Nephron (organoid): Measurements from ENCODE around the gene MAP2K4.

Experiments used
- H3K27ac Mint-ChIP-seq, 3 experiments: 2 replicates each; pipeline ENCODE4 v1.8.0; 2020; ENCODE audit warnings: mixed read lengths in 3 of 3, mild to moderate bottlenecking in 2 of 3, moderate library complexity in 1 of 3
- H3K27me3 Mint-ChIP-seq: 2 replicates; pipeline ENCODE4 v1.8.0; 2021; ENCODE audit warnings: low read depth, mild to moderate bottlenecking, moderate library complexity, mixed read lengths
- H3K36me3 Mint-ChIP-seq: 2 replicates; pipeline ENCODE4 v1.8.0; 2020; ENCODE audit warnings: low read depth, mixed read lengths
- H3K4me1 Mint-ChIP-seq: 2 replicates; pipeline ENCODE4 v1.8.0; 2020; ENCODE audit warnings: mixed read lengths
- H3K4me3 Mint-ChIP-seq, 3 experiments: 2 replicates each; pipeline ENCODE4 v1.8.0; 2020; ENCODE audit warnings: mild to moderate bottlenecking in 3 of 3, mixed read lengths in 3 of 3, moderate library complexity in 2 of 3
- H3K9me3 Mint-ChIP-seq: 2 replicates; pipeline ENCODE4 v1.8.0; 2020; ENCODE audit warnings: mixed read lengths
- TF ChIP-seq, protein P1 (sequence below), 3 experiments: fragments of 200-600 bp; sonication (generic); IDR thresholded peaks; one replicate each; pipeline ENCODE4 v1.5.0; 2021; ENCODE audit warnings: antibody characterized with exemption in 3 of 3; ENCODE audit not compliant: unreplicated experiment in 3 of 3

Gene MAP2K4

DNA sequence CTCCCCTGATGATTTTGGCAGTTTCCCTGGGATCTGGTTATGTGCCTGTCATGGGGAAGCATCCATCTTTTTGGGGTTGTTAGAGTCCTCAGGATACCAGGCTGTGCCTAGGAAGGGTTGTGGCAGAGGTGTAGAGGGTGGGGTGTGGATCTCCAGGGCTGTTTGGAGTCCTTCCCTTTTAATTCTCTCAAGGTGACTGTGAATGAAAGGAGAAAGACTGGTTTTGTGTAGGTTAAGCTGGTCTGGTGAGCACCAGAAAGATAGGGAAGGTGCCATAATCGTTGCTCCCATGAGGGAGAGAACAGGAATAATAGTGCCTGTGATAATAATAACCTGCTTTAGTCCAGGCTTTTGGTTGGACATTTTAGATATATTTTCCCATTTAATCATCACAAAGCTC, 7.0 kb downstream of the MAP2K4 start:
- no peak overlapping the region for H3K27ac Mint-ChIP-seq
- peaks cover 9% of the 10 kb centered on the region for H3K36me3 Mint-ChIP-seq
- TF ChIP-seq, protein P1, sequence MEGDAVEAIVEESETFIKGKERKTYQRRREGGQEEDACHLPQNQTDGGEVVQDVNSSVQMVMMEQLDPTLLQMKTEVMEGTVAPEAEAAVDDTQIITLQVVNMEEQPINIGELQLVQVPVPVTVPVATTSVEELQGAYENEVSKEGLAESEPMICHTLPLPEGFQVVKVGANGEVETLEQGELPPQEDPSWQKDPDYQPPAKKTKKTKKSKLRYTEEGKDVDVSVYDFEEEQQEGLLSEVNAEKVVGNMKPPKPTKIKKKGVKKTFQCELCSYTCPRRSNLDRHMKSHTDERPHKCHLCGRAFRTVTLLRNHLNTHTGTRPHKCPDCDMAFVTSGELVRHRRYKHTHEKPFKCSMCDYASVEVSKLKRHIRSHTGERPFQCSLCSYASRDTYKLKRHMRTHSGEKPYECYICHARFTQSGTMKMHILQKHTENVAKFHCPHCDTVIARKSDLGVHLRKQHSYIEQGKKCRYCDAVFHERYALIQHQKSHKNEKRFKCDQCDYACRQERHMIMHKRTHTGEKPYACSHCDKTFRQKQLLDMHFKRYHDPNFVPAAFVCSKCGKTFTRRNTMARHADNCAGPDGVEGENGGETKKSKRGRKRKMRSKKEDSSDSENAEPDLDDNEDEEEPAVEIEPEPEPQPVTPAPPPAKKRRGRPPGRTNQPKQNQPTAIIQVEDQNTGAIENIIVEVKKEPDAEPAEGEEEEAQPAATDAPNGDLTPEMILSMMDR (IDR thresholded peaks at IDR 0.05; ENCODE audit: unreplicated experiment in 3 of 3), result no peak

DNA sequence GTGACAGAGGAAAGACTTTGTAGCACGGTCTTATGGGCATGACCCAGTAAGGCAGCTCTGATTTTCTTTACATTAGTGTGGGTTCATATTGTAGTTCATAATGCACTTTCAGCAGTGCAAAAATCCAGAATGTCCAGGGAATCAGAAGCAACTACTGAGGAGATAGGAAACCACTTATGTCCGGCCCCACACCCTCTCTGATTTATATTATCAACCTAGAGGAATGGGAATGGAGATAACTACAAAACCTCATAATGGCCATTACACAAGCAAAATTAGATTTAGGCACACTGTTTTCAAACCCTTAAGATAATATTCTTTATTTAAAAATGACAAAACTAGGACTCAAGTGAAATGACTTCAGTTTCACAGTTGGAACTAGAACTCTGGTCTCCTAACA, 7.9 kb downstream of the MAP2K4 start:
- peaks cover 9% of the 10 kb centered on the region for H3K36me3 Mint-ChIP-seq
- no peaks in the 10 kb centered on the region for H3K27me3 Mint-ChIP-seq
- H3K4me3 Mint-ChIP-seq, result no peak overlapping the region
- peaks cover 13% of the 10 kb centered on the region for H3K4me1 Mint-ChIP-seq
- TF ChIP-seq, protein P1 (IDR thresholded peaks at IDR 0.05; ENCODE audit: unreplicated experiment in 3 of 3), result no peak
- H3K27ac Mint-ChIP-seq, result no peak overlapping the region
- H3K9me3 Mint-ChIP-seq, result no peaks in the 10 kb centered on the region

More for the DNA sequence above, 7.0 kb downstream of the MAP2K4 start:
- no peaks in the 10 kb centered on the region for H3K9me3 Mint-ChIP-seq
- peaks cover 23% of the 10 kb centered on the region for H3K4me1 Mint-ChIP-seq
- no peak overlapping the region for H3K4me3 Mint-ChIP-seq
- H3K27me3 Mint-ChIP-seq, result no peaks in the 10 kb centered on the region

DNA sequence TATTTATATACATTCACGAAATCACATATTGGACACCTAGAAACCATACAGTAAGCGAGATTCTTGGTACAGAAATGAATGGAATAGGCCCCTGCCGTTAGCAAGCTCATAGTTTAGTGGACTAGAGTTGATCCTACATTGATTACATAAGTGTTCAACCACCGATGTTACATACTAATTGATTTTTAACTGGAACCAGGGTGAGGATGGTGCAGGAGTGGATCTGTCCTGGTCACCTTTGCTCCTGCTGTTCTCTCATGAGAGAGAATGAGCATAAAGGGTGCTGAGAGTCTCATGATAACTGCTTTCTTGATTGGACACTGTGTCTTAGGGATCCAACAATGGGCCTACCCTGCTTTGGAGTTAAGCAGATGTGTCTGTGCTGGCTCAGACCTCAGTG, 13.9 kb downstream of the MAP2K4 start:
- no peak overlapping the region for H3K27ac Mint-ChIP-seq
- TF ChIP-seq, protein P1 (IDR thresholded peaks at IDR 0.05; ENCODE audit: unreplicated experiment in 3 of 3), result no peak
- peaks cover 18% of the 10 kb centered on the region for H3K4me1 Mint-ChIP-seq
- no peak overlapping the region for H3K4me3 Mint-ChIP-seq
- no peaks in the 10 kb centered on the region for H3K27me3 Mint-ChIP-seq
- peaks cover 13% of the 10 kb centered on the region for H3K36me3 Mint-ChIP-seq
- H3K9me3 Mint-ChIP-seq, result no peaks in the 10 kb centered on the region

DNA sequence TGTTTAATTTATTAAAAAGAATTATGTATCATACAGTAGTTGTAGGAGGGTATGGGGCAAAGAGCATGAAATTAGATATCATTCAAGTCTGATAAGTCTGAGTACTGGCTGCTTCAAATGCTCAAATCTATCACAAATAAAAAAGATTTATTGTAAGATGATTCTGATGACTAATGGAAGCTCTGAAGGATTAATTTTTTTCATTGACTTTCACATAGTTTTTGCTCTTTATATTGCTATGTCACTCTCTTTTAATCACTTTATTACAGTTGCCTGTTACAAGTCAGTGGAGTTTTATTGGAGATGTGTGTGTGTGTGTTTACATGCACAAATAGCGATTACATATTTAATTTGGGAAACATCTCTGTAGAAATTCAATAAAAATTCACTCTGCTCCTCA, 15.0 kb downstream of the MAP2K4 start:
- no peaks in the 10 kb centered on the region for H3K27me3 Mint-ChIP-seq
- H3K27ac Mint-ChIP-seq, result no peak overlapping the region
- H3K9me3 Mint-ChIP-seq, result no peaks in the 10 kb centered on the region

DNA sequence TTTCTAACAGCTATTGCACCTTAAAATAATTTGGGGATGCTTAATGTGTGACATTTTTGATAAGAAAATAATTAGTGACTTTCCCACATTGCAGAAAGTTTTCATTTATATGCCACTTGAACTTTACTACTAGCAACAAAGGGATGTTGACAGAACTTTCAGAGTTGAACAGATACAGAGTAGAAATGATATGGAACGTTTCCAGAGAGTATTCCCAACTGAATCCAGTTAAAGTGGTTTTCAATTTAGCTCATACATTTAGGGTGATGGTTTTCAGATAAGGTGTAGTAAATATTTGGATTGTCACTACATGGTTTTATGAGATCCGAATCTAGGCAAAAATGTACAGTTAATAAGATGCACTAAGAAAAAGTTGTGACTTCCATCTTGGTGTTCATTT, 17.3 kb downstream of the MAP2K4 start:
- Mint-ChIP-seq H3K27me3 (no peaks in the 10 kb centered on the region), H3K36me3 (peaks cover 22% of the 10 kb centered on the region), H3K4me3 (no peak overlapping the region), H3K9me3 (no peaks in the 10 kb centered on the region), H3K4me1 (peaks cover 14% of the 10 kb centered on the region), H3K27ac (no peak overlapping the region)
- TF ChIP-seq, protein P1 (IDR thresholded peaks at IDR 0.05; ENCODE audit: unreplicated experiment in 3 of 3), result no peak

More for the DNA sequence above, 15.0 kb downstream of the MAP2K4 start:
- H3K36me3 Mint-ChIP-seq, result peaks cover 13% of the 10 kb centered on the region
- H3K4me3 Mint-ChIP-seq, result no peak overlapping the region
- TF ChIP-seq, protein P1 (IDR thresholded peaks at IDR 0.05; ENCODE audit: unreplicated experiment in 3 of 3), result no peak
- peaks cover 14% of the 10 kb centered on the region for H3K4me1 Mint-ChIP-seq

DNA sequence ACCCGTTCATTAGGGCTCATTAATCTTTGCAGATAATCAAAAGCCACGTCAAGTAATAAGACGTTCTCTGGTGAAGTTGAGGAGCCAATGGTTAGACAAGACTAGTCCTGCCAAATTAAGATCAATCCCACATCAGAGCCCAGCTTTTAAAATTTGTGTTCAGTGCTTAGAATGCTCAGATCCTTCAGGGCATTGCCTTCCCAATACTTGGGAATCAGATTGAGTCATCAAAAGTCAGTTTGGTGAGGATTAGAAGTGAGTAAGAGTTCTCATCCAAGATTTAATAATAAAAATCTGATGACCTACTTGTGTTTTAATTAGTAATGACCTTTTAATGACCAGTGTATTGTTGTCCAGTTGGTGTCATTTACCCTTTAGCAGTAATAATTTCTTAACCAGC, 19.8 kb downstream of the MAP2K4 start:
- Mint-ChIP-seq H3K4me3 (no peak overlapping the region), H3K27ac (no peak overlapping the region), H3K36me3 (peaks cover 17% of the 10 kb centered on the region), H3K27me3 (no peaks in the 10 kb centered on the region), H3K4me1 (peaks cover 14% of the 10 kb centered on the region), H3K9me3 (no peaks in the 10 kb centered on the region)
- TF ChIP-seq, protein P1 (IDR thresholded peaks at IDR 0.05; ENCODE audit: unreplicated experiment in 3 of 3), result no peak
